ENCODE measurements around the gene CST4. TPM values are rescaled to one million over a fixed set of nuclear protein-coding genes. Genes with fewer than 3 reads are reported as not detected.
"Not testable (repeated sequence)": the region's sequence is repeated elsewhere in the genome, so short reads cannot be mapped to it uniquely, and the experiment has no call there.

CST4 gene
- total RNA-seq, 1 donor from 2014 or later: not detected

DNA sequence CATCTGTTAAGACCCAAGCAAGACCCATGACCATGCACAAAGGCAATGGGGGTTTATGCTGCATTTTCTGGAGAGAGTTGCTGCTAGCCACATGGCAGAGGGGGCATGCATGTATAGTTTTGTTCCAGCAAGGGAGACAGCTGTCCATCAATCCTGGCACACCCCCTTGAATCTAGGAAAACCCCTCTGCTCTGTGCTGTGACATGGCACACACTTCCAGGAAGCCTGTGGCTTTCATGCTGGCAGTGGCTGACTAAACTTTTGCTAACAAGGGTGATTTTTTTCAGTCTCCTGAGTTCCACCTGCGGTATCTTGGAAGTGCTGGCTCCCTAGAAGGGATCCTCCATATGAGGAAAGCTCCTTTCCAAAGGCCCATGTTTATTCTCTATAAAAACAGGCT lies 9.1 kb upstream of the CST4 start:
- TF ChIP-seq, protein P1, sequence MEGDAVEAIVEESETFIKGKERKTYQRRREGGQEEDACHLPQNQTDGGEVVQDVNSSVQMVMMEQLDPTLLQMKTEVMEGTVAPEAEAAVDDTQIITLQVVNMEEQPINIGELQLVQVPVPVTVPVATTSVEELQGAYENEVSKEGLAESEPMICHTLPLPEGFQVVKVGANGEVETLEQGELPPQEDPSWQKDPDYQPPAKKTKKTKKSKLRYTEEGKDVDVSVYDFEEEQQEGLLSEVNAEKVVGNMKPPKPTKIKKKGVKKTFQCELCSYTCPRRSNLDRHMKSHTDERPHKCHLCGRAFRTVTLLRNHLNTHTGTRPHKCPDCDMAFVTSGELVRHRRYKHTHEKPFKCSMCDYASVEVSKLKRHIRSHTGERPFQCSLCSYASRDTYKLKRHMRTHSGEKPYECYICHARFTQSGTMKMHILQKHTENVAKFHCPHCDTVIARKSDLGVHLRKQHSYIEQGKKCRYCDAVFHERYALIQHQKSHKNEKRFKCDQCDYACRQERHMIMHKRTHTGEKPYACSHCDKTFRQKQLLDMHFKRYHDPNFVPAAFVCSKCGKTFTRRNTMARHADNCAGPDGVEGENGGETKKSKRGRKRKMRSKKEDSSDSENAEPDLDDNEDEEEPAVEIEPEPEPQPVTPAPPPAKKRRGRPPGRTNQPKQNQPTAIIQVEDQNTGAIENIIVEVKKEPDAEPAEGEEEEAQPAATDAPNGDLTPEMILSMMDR (IDR thresholded peaks at IDR 0.05; ENCODE audit: insufficient read depth, low read depth, low read length): no peak
- TF ChIP-seq EZH2 (IDR thresholded peaks at IDR 0.05; ENCODE audit: insufficient read depth, low read length): no peak
- Histone ChIP-seq H3K4me1 (ENCODE audit: insufficient read depth, low read length) (peaks cover 5% of the 10 kb centered on the region), H3K4me2 (ENCODE audit: low read length) (no peak overlapping the region), H3K27me3 (ENCODE audit: insufficient read depth, low read length) (peaks cover 2% of the 10 kb centered on the region), H2AFZ (ENCODE audit: low read depth, low read length) (no peak overlapping the region), H3K27ac (ENCODE audit: low read depth, low read length) (no peak overlapping the region), H3K4me3 (ENCODE audit: insufficient read depth, low read depth, low read length) (no peak overlapping the region), H3K9me3 (ENCODE audit: insufficient read depth, low read depth, low read length) (no peaks in the 10 kb centered on the region), H3K9ac (ENCODE audit: low read length) (no peak overlapping the region), H4K20me1 (ENCODE audit: insufficient read depth, low read length) (no peaks in the 10 kb centered on the region), H3K36me3 (ENCODE audit: insufficient read depth, low read length) (no peaks in the 10 kb centered on the region), H3K79me2 (ENCODE audit: insufficient read depth, low read length) (no peaks in the 10 kb centered on the region)
- DNase-seq (ENCODE audit: low read depth) (no peak), FAIRE-seq (no peak)
- H3K27ac Mint-ChIP-seq (ENCODE audit: unreplicated experiment): no peak overlapping the region
- no peak overlapping the region for H3K4me3 Mint-ChIP-seq (ENCODE audit: unreplicated experiment)
- H3K27me3 Mint-ChIP-seq (ENCODE audit: low read depth, unreplicated experiment): peaks cover 7% of the 10 kb centered on the region
- no peaks in the 10 kb centered on the region for H3K9me3 Mint-ChIP-seq (ENCODE audit: unreplicated experiment)
- H3K36me3 Mint-ChIP-seq (ENCODE audit: low read depth, unreplicated experiment): no peaks in the 10 kb centered on the region
- peaks cover 7% of the 10 kb centered on the region for H3K4me1 Mint-ChIP-seq (ENCODE audit: low read depth, unreplicated experiment)

DNA sequence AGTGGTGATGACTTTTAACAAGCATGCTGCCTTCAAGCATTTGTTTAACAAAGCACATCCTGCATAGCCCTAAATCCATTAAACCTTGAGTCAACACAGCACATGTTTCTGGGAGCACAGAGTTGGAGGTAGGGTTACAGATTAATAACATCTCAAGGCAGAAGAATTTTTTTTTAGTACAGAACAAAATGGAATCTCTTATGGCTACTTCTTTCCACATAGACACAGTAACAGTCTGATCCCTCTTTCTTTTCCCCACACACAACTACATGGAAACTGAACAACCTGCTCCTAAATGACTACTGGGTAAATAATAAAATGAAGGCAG lies 6.2 kb upstream of the CST4 start:
- not testable (repeated sequence) for H3K9me3 Mint-ChIP-seq (ENCODE audit: unreplicated experiment); H3K79me2 ChIP-seq (ENCODE audit: insufficient read depth, low read length); H3K36me3 ChIP-seq (ENCODE audit: insufficient read depth, low read length); H3K4me1 ChIP-seq (ENCODE audit: insufficient read depth, low read length); H3K9me3 ChIP-seq (ENCODE audit: insufficient read depth, low read depth, low read length); H3K4me3 ChIP-seq (ENCODE audit: insufficient read depth, low read depth, low read length); H3K27me3 Mint-ChIP-seq (ENCODE audit: low read depth, unreplicated experiment); DNase-seq (ENCODE audit: low read depth); H3K27ac ChIP-seq (ENCODE audit: low read depth, low read length); H3K27ac Mint-ChIP-seq (ENCODE audit: unreplicated experiment); H4K20me1 ChIP-seq (ENCODE audit: insufficient read depth, low read length); H3K4me2 ChIP-seq (ENCODE audit: low read length); FAIRE-seq; H3K9ac ChIP-seq (ENCODE audit: low read length); H3K27me3 ChIP-seq (ENCODE audit: insufficient read depth, low read length); H3K4me3 Mint-ChIP-seq (ENCODE audit: unreplicated experiment); H2AFZ ChIP-seq (ENCODE audit: low read depth, low read length); H3K36me3 Mint-ChIP-seq (ENCODE audit: low read depth, unreplicated experiment)
- H3K4me1 Mint-ChIP-seq (ENCODE audit: low read depth, unreplicated experiment): peaks cover 17% of the 10 kb centered on the region

DNA sequence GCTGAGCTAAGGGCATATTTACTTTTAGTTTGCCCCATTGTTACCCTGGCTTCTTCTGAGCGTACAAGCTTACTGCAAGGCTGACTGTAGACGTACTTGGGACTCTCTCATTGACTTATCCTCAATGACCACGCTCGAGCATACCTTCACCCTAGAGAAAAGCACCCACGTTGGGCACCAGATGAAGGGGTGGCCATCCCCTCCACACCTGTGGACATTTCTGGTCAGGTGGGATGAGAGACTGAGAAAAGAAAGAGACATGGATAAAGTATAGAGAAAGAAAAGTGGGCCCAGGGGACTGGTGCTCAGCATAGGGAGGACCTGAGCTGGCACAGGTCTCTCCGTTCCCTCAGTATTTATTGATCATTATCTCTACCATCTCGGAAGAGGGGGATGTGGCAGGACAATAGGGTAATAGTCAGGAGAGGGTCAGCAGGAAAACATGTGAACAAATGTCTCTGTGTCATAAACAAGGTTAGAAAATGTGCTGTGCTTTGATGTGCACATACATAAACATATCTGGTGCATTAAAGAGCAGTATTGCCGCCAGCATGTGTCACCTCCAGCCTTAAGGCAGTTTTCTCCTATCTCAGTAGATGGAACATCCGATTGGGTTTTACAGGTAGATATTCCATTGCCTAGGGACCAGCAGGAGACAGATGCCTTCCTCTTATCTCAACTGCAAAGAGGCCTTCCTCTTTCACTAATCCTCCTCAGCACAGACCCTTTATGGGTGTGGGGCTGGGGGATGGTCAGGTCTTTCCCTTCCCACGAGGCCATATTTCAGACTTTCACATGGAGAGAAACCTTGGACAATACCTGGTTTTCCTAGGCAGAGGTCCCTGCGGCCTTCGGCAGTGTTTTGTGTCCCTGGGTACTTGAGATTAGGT lies 5.6 kb upstream of the CST4 start:
- H2AFZ ChIP-seq (ENCODE audit: low read depth, low read length); H3K4me3 ChIP-seq (ENCODE audit: insufficient read depth, low read depth, low read length); H3K9me3 ChIP-seq (ENCODE audit: insufficient read depth, low read depth, low read length); H3K79me2 ChIP-seq (ENCODE audit: insufficient read depth, low read length); H3K4me1 ChIP-seq (ENCODE audit: insufficient read depth, low read length); H3K36me3 Mint-ChIP-seq (ENCODE audit: low read depth, unreplicated experiment); H3K9me3 Mint-ChIP-seq (ENCODE audit: unreplicated experiment); DNase-seq (ENCODE audit: low read depth); H3K27me3 Mint-ChIP-seq (ENCODE audit: low read depth, unreplicated experiment); H3K36me3 ChIP-seq (ENCODE audit: insufficient read depth, low read length); H3K4me3 Mint-ChIP-seq (ENCODE audit: unreplicated experiment); H3K4me2 ChIP-seq (ENCODE audit: low read length); H3K27ac ChIP-seq (ENCODE audit: low read depth, low read length); H3K9ac ChIP-seq (ENCODE audit: low read length); H3K27me3 ChIP-seq (ENCODE audit: insufficient read depth, low read length); H4K20me1 ChIP-seq (ENCODE audit: insufficient read depth, low read length); FAIRE-seq; H3K27ac Mint-ChIP-seq (ENCODE audit: unreplicated experiment): not testable (repeated sequence)
- peaks cover 17% of the 10 kb centered on the region for H3K4me1 Mint-ChIP-seq (ENCODE audit: low read depth, unreplicated experiment)

DNA sequence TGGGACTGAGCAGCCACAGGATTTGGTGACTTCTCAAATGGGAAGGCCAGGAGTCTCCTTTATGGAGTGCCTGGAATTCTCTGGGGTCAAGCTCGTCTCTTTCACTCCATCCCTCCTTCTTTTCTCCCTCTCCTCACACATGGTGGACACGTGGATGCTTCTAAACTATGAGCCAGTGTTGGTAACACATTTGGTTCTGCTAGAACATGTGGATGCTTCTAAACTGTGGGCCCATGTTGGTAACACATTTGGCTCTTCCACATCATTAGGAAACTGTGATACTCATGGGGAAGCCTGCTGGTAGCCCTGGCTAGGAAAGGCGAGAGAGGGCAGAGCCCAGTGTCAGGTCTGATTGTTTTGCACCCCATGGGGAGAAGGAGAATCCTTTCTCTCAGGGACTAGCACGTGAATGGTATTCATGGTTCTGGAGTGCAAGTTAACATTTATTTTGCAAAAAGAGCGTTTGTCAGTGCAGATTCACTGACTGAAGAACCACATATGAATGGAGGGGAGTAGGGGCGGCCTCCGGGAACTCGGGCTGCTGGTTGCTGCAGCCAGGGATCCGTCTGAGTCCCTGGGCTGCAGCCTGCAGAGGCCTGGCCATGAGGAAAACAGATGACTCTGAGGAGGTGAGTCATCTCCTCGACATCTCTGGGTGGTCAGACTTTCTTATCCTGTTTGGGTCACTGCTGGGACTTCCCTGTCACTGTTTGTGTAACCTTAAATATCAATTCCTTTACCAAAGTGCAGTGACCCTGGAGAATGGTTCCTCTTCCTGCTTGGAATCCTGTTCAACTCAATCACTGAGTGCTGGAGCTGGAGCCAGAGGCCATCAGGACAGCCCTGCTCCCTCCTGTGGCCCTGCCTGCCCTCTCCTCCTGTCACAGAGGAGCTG lies 4.1 kb upstream of the CST4 start:
- peaks cover 18% of the 10 kb centered on the region for H3K4me1 Mint-ChIP-seq (ENCODE audit: low read depth, unreplicated experiment)
- not testable (repeated sequence) for H3K27me3 Mint-ChIP-seq (ENCODE audit: low read depth, unreplicated experiment); H3K79me2 ChIP-seq (ENCODE audit: insufficient read depth, low read length); H3K27ac ChIP-seq (ENCODE audit: low read depth, low read length); H3K4me3 ChIP-seq (ENCODE audit: insufficient read depth, low read depth, low read length); H3K36me3 Mint-ChIP-seq (ENCODE audit: low read depth, unreplicated experiment); H2AFZ ChIP-seq (ENCODE audit: low read depth, low read length); H3K9me3 Mint-ChIP-seq (ENCODE audit: unreplicated experiment); H4K20me1 ChIP-seq (ENCODE audit: insufficient read depth, low read length); H3K9ac ChIP-seq (ENCODE audit: low read length); H3K9me3 ChIP-seq (ENCODE audit: insufficient read depth, low read depth, low read length); H3K4me3 Mint-ChIP-seq (ENCODE audit: unreplicated experiment); H3K36me3 ChIP-seq (ENCODE audit: insufficient read depth, low read length); H3K27me3 ChIP-seq (ENCODE audit: insufficient read depth, low read length); H3K4me1 ChIP-seq (ENCODE audit: insufficient read depth, low read length)
- H3K4me2 ChIP-seq (ENCODE audit: low read length): peak overlapping the region; percentile 33
- FAIRE-seq (peak; percentile 26), DNase-seq (ENCODE audit: low read depth) (peak; percentile 8)
- peak overlapping the region; percentile 43 for H3K27ac Mint-ChIP-seq (ENCODE audit: unreplicated experiment)

All from astrocyte (in vitro differentiated cells and primary cell).